ENCODE data around the gene HACL1. TPM values are rescaled to one million over a fixed set of nuclear protein-coding genes. Genes with fewer than 3 reads are reported as not detected.
A peak's percentile ranks its signal among the peaks of the same experiment; 100 is the strongest.
"Not testable (repeated sequence)": the region's sequence is repeated elsewhere in the genome, so short reads cannot be mapped to it uniquely, and the experiment has no call there.

Gene HACL1
- total and polyA plus RNA-seq, 10 donors, result 18.2 to 30.1 (median 23.5) TPM

- 84 to 100% (median 96%) methylated on average over 1 of the region's 1 CpG for WGBS, 5 donors
- intact Hi-C loops (cut with DNase I; ENCODE audit: low total_unique reads), result no loop called here
- TF ChIP-seq POLR2AphosphoS5 (IDR thresholded peaks at IDR 0.05) (peak in 1 of 3 donors; percentile 39), POLR2A (IDR thresholded peaks at IDR 0.05) (no peak)
- H3K4me3 ChIP-seq, result no peak overlapping the region
- H3K36me3 ChIP-seq, result no peaks in the 10 kb centered on the region
- no peaks in the 10 kb centered on the region for H3K27me3 ChIP-seq (replicated peaks in 1 of 7)
- no peak for DNase-seq
- peak overlapping the region in 6 of 8 donors; percentile 20 to 72 (median 58) for H3K27ac ChIP-seq
- H3K9me3 ChIP-seq, result no peaks in the 10 kb centered on the region
- peaks cover 0 to 26% (median 9%) of the 10 kb centered on the region in 6 donors for H3K4me1 ChIP-seq
Measured at GRCh38 chr3:15535732-15536131, 65.6 kb downstream of the HACL1 start.

GRCh38 chr3:15532614-15533013 lies 68.8 kb downstream of the HACL1 start:
- intact Hi-C loops (cut with DNase I; ENCODE audit: low total_unique reads); H3K36me3 ChIP-seq; H3K4me3 ChIP-seq; H3K9me3 ChIP-seq; H3K27ac ChIP-seq; DNase-seq; H3K27me3 ChIP-seq (replicated peaks in 1 of 7): not testable (repeated sequence)
- WGBS, 5 donors, result 96 to 100% (median 97%) methylated on average over 2 of the region's 2 CpGs
- peaks cover 0 to 43% (median 23%) of the 10 kb centered on the region in 6 donors for H3K4me1 ChIP-seq

- Histone ChIP-seq H3K27ac (no peak overlapping the region), H3K36me3 (no peaks in the 10 kb centered on the region), H3K9me3 (no peaks in the 10 kb centered on the region), H3K27me3 (replicated peaks in 1 of 7) (no peaks in the 10 kb centered on the region), H3K4me1 (peaks cover 0 to 33% (median 17%) of the 10 kb centered on the region in 6 donors), H3K4me3 (no peak overlapping the region)
- intact Hi-C loops (cut with DNase I; ENCODE audit: low total_unique reads), result no loop called here
- no peak for DNase-seq
- WGBS, 5 donors, result 88 to 100% (median 93%) methylated on average over 1 of the region's 1 CpG
- no peak for TF ChIP-seq POLR2AphosphoS5 (IDR thresholded peaks at IDR 0.05)
Measured at GRCh38 chr3:15531346-15531745, 70.0 kb downstream of the HACL1 start.

- Histone ChIP-seq H3K4me3 (no peak overlapping the region), H3K27me3 (replicated peaks in 1 of 7) (no peaks in the 10 kb centered on the region), H3K4me1 (peaks cover 0 to 18% (median 13%) of the 10 kb centered on the region in 6 donors), H3K36me3 (no peaks in the 10 kb centered on the region), H3K27ac (peak overlapping the region in 7 of 8 donors; percentile 19 to 85 (median 47)), H3K9me3 (no peaks in the 10 kb centered on the region)
- no peak for DNase-seq
- intact Hi-C loops (cut with DNase I; ENCODE audit: low total_unique reads), result no loop called here
- TF ChIP-seq POLR2A (IDR thresholded peaks at IDR 0.05) (no peak), CTCF (IDR thresholded peaks at IDR 0.05 in 8 of 11, conservative IDR thresholded peaks at IDR 0.05 in 3 of 11) (no peak), POLR2AphosphoS5 (IDR thresholded peaks at IDR 0.05) (no peak)
- 68 to 91% (median 79%) methylated on average over 4 of the region's 4 CpGs for WGBS, 5 donors
Measured at GRCh38 chr3:15528854-15529537, 72.4 kb downstream of the HACL1 start.

- H3K4me1 ChIP-seq, result peaks cover 4 to 23% (median 14%) of the 10 kb centered on the region in 6 donors
- H3K9me3 ChIP-seq, result no peaks in the 10 kb centered on the region
- no peak for TF ChIP-seq CTCF (IDR thresholded peaks at IDR 0.05 in 8 of 11, conservative IDR thresholded peaks at IDR 0.05 in 3 of 11)
- TF ChIP-seq POLR2AphosphoS5 (IDR thresholded peaks at IDR 0.05), result no peak
- TF ChIP-seq POLR2A (IDR thresholded peaks at IDR 0.05), result no peak
- no peaks in the 10 kb centered on the region for H3K36me3 ChIP-seq
- H3K27ac ChIP-seq, result no peak overlapping the region
- no peak overlapping the region for H3K4me3 ChIP-seq
- 69 to 81% (median 79%) methylated on average over 4 of the region's 4 CpGs for WGBS, 5 donors
- H3K27me3 ChIP-seq (replicated peaks in 1 of 7), result no peaks in the 10 kb centered on the region
- DNase-seq, result no peak
- intact Hi-C loops (cut with DNase I; ENCODE audit: low total_unique reads), result no loop called here
Measured at GRCh38 chr3:15527031-15527459, 74.3 kb downstream of the HACL1 start.
